SK-N-SH (cell line): ENCODE measurements around the gene MOK. TPM values are rescaled to one million over a fixed set of nuclear protein-coding genes. Genes with fewer than 3 reads are reported as not detected.

Source experiments
- CTCF ChIA-PET: fragments of 300-600, 350-600 bp; formaldehyde crosslinking; extraction: SDS; loops from one replicate; lab custom pipeline; 2021; lab: Yijun Ruan, JAX
- POLR2A ChIA-PET: fragments of 350-600 bp; sonication (Branson Sonifier 250); formaldehyde crosslinking; extraction: SDS; loops from one replicate; lab custom pipeline; 2020; ENCODE audit warnings: antibody characterized with exemption, inconsistent platforms; lab: Yijun Ruan, JAX
- DNase-seq: peaks from one replicate; pipeline ENCODE4 v3.0.0; 2012
- H2AFZ ChIP-seq: fragments of 200-600 bp; sonication (generic); 2 replicates; pipeline ENCODE4 v1.8.1; 2016; ENCODE audit warnings: antibody characterized with exemption, mild to moderate bottlenecking, low read depth
- H3F3A ChIP-seq: fragments of 200-600 bp; sonication (generic); replicated peaks from 2 replicates; pipeline ENCODE3; 2016; ENCODE audit warnings: antibody characterized with exemption, mild to moderate bottlenecking; ENCODE audit not compliant: insufficient read depth
- H3K27ac ChIP-seq, 2 experiments: fragments of 200-500 bp in 1 of 2; fragments of 200-600 bp in 1 of 2; sonication (Bioruptor generic) in 1 of 2; sonication (generic), shearing (Covaris generic) in 1 of 2; 2 replicates each; pipeline versions ENCODE4 v1.5.1 to v1.6.1; 2014 to 2016; ENCODE audit warnings: low read depth in 2 of 2, inconsistent platforms in 1 of 2, low read length in 1 of 2, mild to moderate bottlenecking in 1 of 2, mixed read lengths in 1 of 2
- H3K27me3 ChIP-seq: fragments of 200-600 bp; sonication (generic), shearing (Covaris generic); 2 replicates; pipeline ENCODE4 v1.6.1; 2016; ENCODE audit warnings: mixed run types; ENCODE audit not compliant: insufficient read depth
- H3K36me3 ChIP-seq, 2 experiments: fragments of 200-500 bp in 1 of 2; fragments of 200-600 bp in 1 of 2; sonication (Bioruptor generic) in 1 of 2; sonication (generic) in 1 of 2; replicated peaks in 1 of 2; 2 replicates each; pipeline versions ENCODE3 to v1.5.1; 2014 to 2016; ENCODE audit warnings: low read length in 1 of 2, mild to moderate bottlenecking in 1 of 2; ENCODE audit not compliant: insufficient read depth in 2 of 2, control insufficient read depth in 1 of 2
- H3K4me1 ChIP-seq, 2 experiments: fragments of 200-500 bp in 1 of 2; fragments of 200-600 bp in 1 of 2; sonication (Bioruptor generic) in 1 of 2; sonication (generic), shearing (Covaris generic) in 1 of 2; 2 replicates each; pipeline versions ENCODE4 v1.5.1 to v1.6.1; 2014 to 2016; ENCODE audit warnings: low read depth in 1 of 2, low read length in 1 of 2, mixed run types in 1 of 2; ENCODE audit not compliant: insufficient read depth in 2 of 2, control insufficient read depth in 1 of 2
- H3K4me2 ChIP-seq: fragments of 200-600 bp; sonication (generic), shearing (Covaris generic); 2 replicates; pipeline ENCODE4 v1.6.1; 2017; ENCODE audit warnings: mixed run types
- H3K4me3 ChIP-seq, 2 experiments: fragments of 200-500 bp in 1 of 2; fragments of 200-600 bp in 1 of 2; sonication (Bioruptor generic) in 1 of 2; sonication (generic), shearing (Covaris generic) in 1 of 2; 2 replicates each; pipeline versions ENCODE4 v1.5.1 to v1.8.1; 2014 to 2016; ENCODE audit warnings: low read depth in 2 of 2, inconsistent platforms in 1 of 2, low read length in 1 of 2, mild to moderate bottlenecking in 1 of 2, mixed read lengths in 1 of 2, moderate library complexity in 1 of 2
- H3K79me2 ChIP-seq: fragments of 200-600 bp; sonication (generic); 2 replicates; pipeline ENCODE4 v1.8.1; 2017; ENCODE audit warnings: mild to moderate bottlenecking; ENCODE audit not compliant: insufficient read depth
- H3K9ac ChIP-seq: fragments of 200-600 bp; sonication (generic); 2 replicates; pipeline ENCODE4 v1.6.1; 2017; ENCODE audit warnings: mixed run types
- H3K9me2 ChIP-seq: fragments of 200-600 bp; sonication (generic); 2 replicates; pipeline ENCODE4 v1.6.1; 2017; ENCODE audit warnings: mixed run types
- H3K9me3 ChIP-seq: fragments of 200-600 bp; sonication (generic); 2 replicates; pipeline ENCODE4 v1.6.1; 2017; ENCODE audit warnings: mixed run types, mild to moderate bottlenecking, moderate library complexity
- H4K20me1 ChIP-seq: fragments of 200-600 bp; sonication (generic); 2 replicates; pipeline ENCODE4 v1.6.1; 2017; ENCODE audit warnings: mild to moderate bottlenecking, mixed run types; ENCODE audit not compliant: insufficient read depth
- EP300 ChIP-seq, 2 experiments: IDR thresholded peaks; 2 replicates each; pipeline versions ENCODE4 v1.4.0 to v1.6.1; 2012; ENCODE audit warnings: borderline replicate concordance in 1 of 2, low read depth in 1 of 2, low read length in 1 of 2
- EZH2phosphoT487 ChIP-seq: fragments of 200-600 bp; sonication (generic); IDR thresholded peaks from 2 replicates; pipeline ENCODE4 v1.6.1; 2017; ENCODE audit warnings: low read depth, mixed run types, mild to moderate bottlenecking, antibody characterized with exemption, moderate library complexity, borderline replicate concordance
- FOSL2 ChIP-seq: IDR thresholded peaks from 2 replicates; pipeline ENCODE4 v1.4.0; 2012; ENCODE audit warnings: low read depth, mild to moderate bottlenecking, moderate library complexity, borderline replicate concordance
- FOXM1 ChIP-seq: IDR thresholded peaks from 2 replicates; pipeline ENCODE4 v1.4.0; 2012; ENCODE audit warnings: low read depth, mild to moderate bottlenecking
- GABPA ChIP-seq: IDR thresholded peaks from 2 replicates; pipeline ENCODE4 v1.4.0; 2012; ENCODE audit warnings: low read depth, mild to moderate bottlenecking
- MEF2A ChIP-seq: IDR thresholded peaks from 2 replicates; pipeline ENCODE4 v1.4.0; 2012; ENCODE audit warnings: low read depth, borderline replicate concordance
- MXI1 ChIP-seq: IDR thresholded peaks from 2 replicates; pipeline ENCODE4 v1.6.1; 2012; ENCODE audit warnings: mild to moderate bottlenecking, low read depth, low read length, improper control_type of control experiment
- NFIC ChIP-seq: IDR thresholded peaks from 2 replicates; pipeline ENCODE4 v1.4.0; 2012; ENCODE audit warnings: borderline replicate concordance
- RAD21 ChIP-seq: IDR thresholded peaks from 2 replicates; pipeline ENCODE4 v1.6.1; 2012; ENCODE audit warnings: mild to moderate bottlenecking, low read length
- SMC3 ChIP-seq: IDR thresholded peaks from 2 replicates; pipeline ENCODE4 v1.6.1; 2012; ENCODE audit warnings: low read depth, low read length, improper control_type of control experiment
- TCF12 ChIP-seq: IDR thresholded peaks from 2 replicates; pipeline ENCODE4 v1.4.0; 2012
- WGBS: methylation state at CpG from one replicate; pipeline ENCODE4 v1.1.6; 2017; ENCODE audit warnings: low lambda C conversion rate; 5-methylcytosine and 5-hydroxymethylcytosine counted together
- polyA plus RNA-seq, 3 experiments: library from polyadenylated mRNA; depleted of rRNA; stranded (reverse); fragments of >200 nt; gene quantifications; 2 replicates each; pipeline ENCODE4 v1.2.3, GENCODE V29; 2012
- TF ChIP-seq, protein P1 (sequence below): IDR thresholded peaks from 2 replicates; pipeline ENCODE4 v1.4.0; 2012; ENCODE audit warnings: low read depth, borderline replicate concordance
- TF ChIP-seq, protein P2 (sequence below): IDR thresholded peaks from 2 replicates; pipeline ENCODE4 v1.4.0; 2012; ENCODE audit warnings: low read depth
- TF ChIP-seq, protein P3 (sequence below): fragments of 150-350 bp; IDR thresholded peaks from 2 replicates; pipeline ENCODE4 v1.6.1; 2017; ENCODE audit warnings: antibody characterized with exemption, low read length, low read depth, borderline replicate concordance

MOK gene
- polyA plus RNA-seq, 1 of the 3 experiments (the other 2 are of a cell fraction) = 13.3 TPM

DNA sequence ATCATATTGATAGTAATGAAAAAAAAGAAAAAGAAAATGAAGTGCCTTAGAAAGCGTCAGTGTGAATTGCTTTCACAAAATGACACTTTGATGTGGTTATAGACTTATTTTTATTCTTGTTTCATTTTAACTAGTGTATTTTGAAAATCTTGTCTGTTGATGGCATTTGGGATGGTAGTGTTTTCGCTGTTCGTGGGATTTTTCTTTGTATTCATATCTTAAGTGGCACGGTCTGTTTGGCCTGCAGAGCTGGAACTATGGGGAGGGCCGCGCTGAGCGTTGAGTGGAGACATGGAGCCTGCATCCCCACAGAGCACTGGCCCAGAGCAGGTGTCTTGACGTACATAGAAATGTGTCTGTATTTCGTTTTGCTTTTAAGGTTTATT is 103.6 kb downstream of the MOK start:
- H3F3A ChIP-seq = no peaks in the 10 kb centered on the region
- H3K4me3 ChIP-seq = no peak overlapping the region
- H3K27me3 ChIP-seq = no peaks in the 10 kb centered on the region
- peaks cover 41% of the 10 kb centered on the region; the same call in 1 of the 2 replicates for H3K79me2 ChIP-seq
- H3K9me3 ChIP-seq = no peaks in the 10 kb centered on the region
- ChIA-PET CTCF (interaction anchor here (1.0 kb wide), 1 partner anchor 113 kb away, joined by 6 read pairs; no protein-coding TSS in a partner anchor), POLR2A (no interaction called here)
- peaks cover 10% of the 10 kb centered on the region; the same call in 1 of the 2 replicates for H4K20me1 ChIP-seq
- H3K4me1 ChIP-seq = peaks cover 0 to 37% of the 10 kb centered on the region in 2 experiments; a peak in 2 of 4 replicates
- WGBS = 93% methylated on average over 9 of the region's 9 CpGs
- peak overlapping the region in 1 of 2 experiments; percentile 72; a peak in 1 of 4 replicates for H3K27ac ChIP-seq
- no peak overlapping the region for H3K4me2 ChIP-seq
- DNase-seq = no peak
- no peak overlapping the region for H2AFZ ChIP-seq
- H3K9me2 ChIP-seq = no peaks in the 10 kb centered on the region
- H3K36me3 ChIP-seq = peaks cover 23 to 26% of the 10 kb centered on the region in 2 experiments
- no peak overlapping the region for H3K9ac ChIP-seq
- TF ChIP-seq, protein P1, sequence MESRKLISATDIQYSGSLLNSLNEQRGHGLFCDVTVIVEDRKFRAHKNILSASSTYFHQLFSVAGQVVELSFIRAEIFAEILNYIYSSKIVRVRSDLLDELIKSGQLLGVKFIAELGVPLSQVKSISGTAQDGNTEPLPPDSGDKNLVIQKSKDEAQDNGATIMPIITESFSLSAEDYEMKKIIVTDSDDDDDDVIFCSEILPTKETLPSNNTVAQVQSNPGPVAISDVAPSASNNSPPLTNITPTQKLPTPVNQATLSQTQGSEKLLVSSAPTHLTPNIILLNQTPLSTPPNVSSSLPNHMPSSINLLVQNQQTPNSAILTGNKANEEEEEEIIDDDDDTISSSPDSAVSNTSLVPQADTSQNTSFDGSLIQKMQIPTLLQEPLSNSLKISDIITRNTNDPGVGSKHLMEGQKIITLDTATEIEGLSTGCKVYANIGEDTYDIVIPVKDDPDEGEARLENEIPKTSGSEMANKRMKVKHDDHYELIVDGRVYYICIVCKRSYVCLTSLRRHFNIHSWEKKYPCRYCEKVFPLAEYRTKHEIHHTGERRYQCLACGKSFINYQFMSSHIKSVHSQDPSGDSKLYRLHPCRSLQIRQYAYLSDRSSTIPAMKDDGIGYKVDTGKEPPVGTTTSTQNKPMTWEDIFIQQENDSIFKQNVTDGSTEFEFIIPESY = no peak
- TF ChIP-seq TCF12 (no peak), GABPA (no peak), EP300 (IDR thresholded peaks at IDR 0.05; ENCODE audit: borderline replicate concordance in 1 of 2, low read depth in 1 of 2, low read length in 1 of 2) (no peak), MXI1 (no peak), NFIC (no peak), RAD21 (no peak), SMC3 (no peak), EZH2phosphoT487 (no peak), FOXM1 (no peak), MEF2A (no peak), FOSL2 (no peak)
- TF ChIP-seq, protein P2, sequence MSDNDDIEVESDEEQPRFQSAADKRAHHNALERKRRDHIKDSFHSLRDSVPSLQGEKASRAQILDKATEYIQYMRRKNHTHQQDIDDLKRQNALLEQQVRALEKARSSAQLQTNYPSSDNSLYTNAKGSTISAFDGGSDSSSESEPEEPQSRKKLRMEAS = no peak
- TF ChIP-seq, protein P3, sequence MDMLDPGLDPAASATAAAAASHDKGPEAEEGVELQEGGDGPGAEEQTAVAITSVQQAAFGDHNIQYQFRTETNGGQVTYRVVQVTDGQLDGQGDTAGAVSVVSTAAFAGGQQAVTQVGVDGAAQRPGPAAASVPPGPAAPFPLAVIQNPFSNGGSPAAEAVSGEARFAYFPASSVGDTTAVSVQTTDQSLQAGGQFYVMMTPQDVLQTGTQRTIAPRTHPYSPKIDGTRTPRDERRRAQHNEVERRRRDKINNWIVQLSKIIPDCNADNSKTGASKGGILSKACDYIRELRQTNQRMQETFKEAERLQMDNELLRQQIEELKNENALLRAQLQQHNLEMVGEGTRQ = no peak
- TF ChIP-seq, all 33 proteins: peak for 0
